Right lobe of liver (tissue), 4 donors: ENCODE results near the gene KRT28.

Experiments
- CTCF ChIP-seq, 4 donors: fragments of 200-600 bp in 3 of 4; fragments of 450-650 bp in 1 of 4; IDR thresholded peaks; one replicate each; pipeline versions ENCODE4 v1.5.1 to v1.8.0; 2016 to 2022; ENCODE audit warnings: antibody characterized with exemption in 4 of 4, mild to moderate bottlenecking in 2 of 4
- POLR2A ChIP-seq: fragments of 450-650 bp; IDR thresholded peaks from one replicate; pipeline ENCODE4 v1.6.1; 2017; ENCODE audit warnings: antibody characterized with exemption, mild to moderate bottlenecking
- donor health status: DM: no; HTN: no; CAD: no.
- donor health status: DM: no; HTN: no; CAD: no.
- donor health status: DM: no; HTN: yes; CAD: no.

DNA sequence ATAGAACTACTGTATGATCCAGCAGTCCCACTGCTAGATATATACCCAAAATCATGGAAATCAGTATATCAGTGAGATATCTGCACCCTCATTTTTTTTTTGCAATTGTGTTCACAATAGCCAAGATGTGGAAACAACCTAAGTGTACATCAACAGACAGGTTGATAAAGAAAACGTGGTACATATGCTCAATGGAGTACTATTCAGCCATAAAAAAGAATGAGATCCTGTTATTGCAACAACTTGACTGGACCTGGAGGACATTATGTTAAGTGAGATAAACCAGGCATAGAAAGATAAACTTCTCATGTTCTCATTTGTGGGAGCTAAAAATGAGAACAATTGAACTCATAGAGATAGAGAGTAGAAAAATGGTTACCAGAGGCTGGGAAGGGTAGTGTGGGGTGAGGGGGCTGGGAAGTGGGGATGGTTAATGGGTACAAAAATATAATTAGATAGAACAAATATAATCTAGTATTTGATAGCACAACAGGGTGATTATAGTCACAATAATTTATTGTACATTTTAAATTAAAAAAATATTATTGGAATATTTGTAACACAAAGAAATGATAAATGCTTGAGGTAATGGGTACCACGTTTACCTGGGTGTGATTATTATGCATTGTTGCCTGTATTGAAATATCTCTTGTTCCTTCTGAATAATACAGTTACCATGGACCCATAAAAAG lies 30.5 kb upstream of the KRT28 start:
- no peak for TF ChIP-seq CTCF (IDR thresholded peaks at IDR 0.05)
- TF ChIP-seq POLR2A = no peak
